Skeletal muscle tissue (tissue), 4 donors: Measurements from ENCODE around the gene CSPG4. TPM values are rescaled to one million over a fixed set of nuclear protein-coding genes. Genes with fewer than 3 reads are reported as not detected.
"Not testable (repeated sequence)": the region's sequence is repeated elsewhere in the genome, so short reads cannot be mapped to it uniquely, and the experiment has no call there.

Experiments
- H3K27ac ChIP-seq: one replicate; pipeline ENCODE4 v1.7.0; 2013; ENCODE audit warnings: mild to moderate bottlenecking, low read depth, low read length, inconsistent platforms
- H3K27me3 ChIP-seq, 3 donors: one replicate each; pipeline ENCODE4 v1.7.0; 2013; ENCODE audit warnings: low read length in 3 of 3; ENCODE audit not compliant: control insufficient read depth in 3 of 3, insufficient read depth in 3 of 3
- H3K36me3 ChIP-seq, 3 donors: one replicate each; pipeline ENCODE4 v1.7.0; 2013; ENCODE audit warnings: low read length in 3 of 3; ENCODE audit not compliant: control insufficient read depth in 3 of 3, insufficient read depth in 3 of 3
- H3K4me1 ChIP-seq, 3 donors: one replicate each; pipeline ENCODE4 v1.7.0; 2013; ENCODE audit warnings: low read length in 3 of 3, mild to moderate bottlenecking in 3 of 3; ENCODE audit not compliant: control insufficient read depth in 3 of 3, insufficient read depth in 3 of 3
- H3K4me3 ChIP-seq, 3 donors: one replicate each; pipeline ENCODE4 v1.7.0; 2013; ENCODE audit warnings: low read length in 3 of 3
- H3K9ac ChIP-seq, 3 donors: one replicate each; pipeline ENCODE4 v1.7.0; 2013; ENCODE audit warnings: low read length in 3 of 3, mild to moderate bottlenecking in 3 of 3, moderate library complexity in 2 of 3, low read depth in 1 of 3
- H3K9me3 ChIP-seq, 3 donors: one replicate each; pipeline ENCODE4 v1.7.0; 2013; ENCODE audit warnings: low read length in 3 of 3; ENCODE audit not compliant: control insufficient read depth in 3 of 3
- total RNA-seq: library from RNA; depleted of rRNA; stranded (reverse); fragments of >200 nt; gene quantifications from one replicate; pipeline ENCODE4 v1.2.3, GENCODE V29; 2014
- donor health status: Osteomylitis.

The CSPG4 gene
- total RNA-seq, 1 donor from 2014 or later, result 71.5 TPM

DNA sequence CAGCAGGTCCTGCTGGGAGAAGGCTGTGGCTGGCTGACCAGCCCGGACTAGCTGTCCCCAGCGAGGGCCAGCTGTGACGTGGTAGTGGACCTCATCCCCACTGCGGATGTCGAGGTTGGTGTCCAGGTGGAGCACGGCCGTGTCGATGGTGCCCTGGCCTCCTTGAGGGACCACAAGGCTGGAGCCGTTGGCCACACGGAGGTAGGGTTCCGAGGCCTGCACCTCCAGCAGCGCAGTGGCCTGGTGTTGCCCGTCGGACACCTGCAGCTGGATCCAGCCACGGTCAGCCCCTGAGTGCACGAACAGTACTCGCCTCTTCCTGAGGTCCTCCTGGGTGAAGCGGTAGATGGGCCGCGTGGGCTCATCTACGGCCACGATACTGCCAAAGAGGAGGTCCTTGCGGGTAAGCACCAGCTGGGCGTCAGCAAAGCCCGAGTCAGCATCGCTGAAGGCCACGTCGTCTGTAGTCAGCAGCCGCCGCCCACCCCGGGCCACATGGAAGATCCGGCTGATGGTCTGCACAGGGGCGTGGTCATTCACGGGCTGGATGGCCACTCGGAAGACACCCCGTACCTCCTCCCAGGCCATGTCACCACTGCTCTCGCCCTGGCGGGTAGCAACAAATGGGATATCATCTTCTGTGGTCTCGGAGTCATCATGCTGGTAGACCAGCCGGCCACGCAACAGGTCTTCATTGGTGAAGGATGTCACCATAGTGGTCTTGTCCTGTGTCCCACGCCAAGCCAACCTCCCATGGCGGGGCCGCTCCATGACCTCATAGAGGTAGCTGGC lies 25.0 kb downstream of the CSPG4 start:
- Histone ChIP-seq H3K9me3 (no peaks in the 10 kb centered on the region), H3K27ac (no peak overlapping the region), H3K4me1 (peaks cover 0 to 2% (median 0%) of the 10 kb centered on the region in 3 donors), H3K27me3 (no peaks in the 10 kb centered on the region), H3K36me3 (peaks cover 9 to 26% (median 15%) of the 10 kb centered on the region in 3 donors), H3K4me3 (no peak overlapping the region), H3K9ac (no peak overlapping the region)

DNA sequence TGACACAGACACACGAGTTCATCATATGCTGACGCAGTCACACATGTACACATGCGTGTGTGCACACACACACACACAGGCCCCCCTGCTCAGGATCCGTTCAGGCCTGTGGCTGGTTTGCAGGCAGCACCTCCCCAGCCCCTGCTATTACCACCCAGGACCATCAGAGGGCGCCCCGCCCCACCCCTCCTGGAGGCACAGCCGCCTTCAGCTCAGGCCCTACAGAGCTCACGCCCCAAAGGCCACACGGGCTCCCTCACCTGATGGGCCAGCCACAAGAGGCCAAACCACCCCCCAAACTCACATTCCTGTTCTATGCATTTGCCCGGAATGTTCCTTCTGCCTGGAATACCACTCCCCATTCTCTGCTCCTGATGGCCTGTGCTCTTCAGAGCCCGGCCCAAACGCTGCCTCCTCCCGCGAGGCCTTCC lies 26.4 kb downstream of the CSPG4 start:
- not testable (repeated sequence) for H3K27me3 ChIP-seq, H3K27ac ChIP-seq, H3K9ac ChIP-seq, H3K4me1 ChIP-seq, H3K4me3 ChIP-seq, H3K9me3 ChIP-seq
- H3K36me3 ChIP-seq, result peaks cover 13 to 31% (median 20%) of the 10 kb centered on the region in 3 donors

DNA sequence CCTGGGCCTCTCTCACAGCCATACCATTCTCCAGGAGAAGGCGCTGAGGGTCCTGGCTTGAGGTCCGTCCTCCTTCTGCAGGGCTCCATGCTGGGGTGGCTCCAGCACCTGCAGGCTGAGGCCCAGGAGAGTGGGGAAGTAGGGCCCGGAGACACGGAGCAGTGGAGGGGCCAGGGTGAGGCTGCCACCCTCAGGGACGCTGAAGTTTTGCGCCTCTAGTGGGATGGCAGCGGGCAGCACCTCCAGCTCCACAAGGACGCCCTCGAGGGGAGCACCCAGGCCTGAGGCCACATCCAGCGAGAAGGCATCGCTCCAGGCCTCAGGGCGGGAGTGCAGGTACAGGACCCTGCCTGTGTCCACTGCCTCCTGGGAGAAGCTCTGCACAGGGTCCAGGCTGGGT lies 27.5 kb downstream of the CSPG4 start:
- H3K27me3 ChIP-seq, result no peaks in the 10 kb centered on the region
- no peak overlapping the region for H3K27ac ChIP-seq
- H3K9ac ChIP-seq, result no peak overlapping the region
- H3K36me3 ChIP-seq, result peaks cover 13 to 37% (median 18%) of the 10 kb centered on the region in 3 donors
- H3K9me3 ChIP-seq, result no peaks in the 10 kb centered on the region
- peaks cover 0 to 2% (median 0%) of the 10 kb centered on the region in 3 donors for H3K4me1 ChIP-seq
- H3K4me3 ChIP-seq, result no peak overlapping the region

DNA sequence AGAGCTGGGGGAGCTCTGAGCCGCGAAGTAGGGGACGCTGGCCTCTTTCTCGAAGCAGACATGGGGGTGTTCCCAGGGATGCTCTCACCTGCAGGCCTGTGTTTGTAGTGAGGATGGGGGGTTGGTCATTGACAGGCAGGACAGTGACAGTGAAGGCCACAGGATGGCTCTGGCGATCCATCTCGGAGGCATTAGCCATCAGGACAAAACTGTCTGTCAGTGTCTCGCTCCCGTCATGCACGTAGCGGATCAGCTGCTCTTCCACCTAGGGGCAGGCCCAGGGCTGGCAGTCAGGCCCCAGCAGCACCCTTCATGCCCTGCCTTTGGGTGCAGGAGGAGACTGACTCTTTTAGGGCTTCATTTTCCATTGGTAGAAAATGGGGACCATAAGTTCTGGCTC lies 28.0 kb downstream of the CSPG4 start:
- Histone ChIP-seq H3K9me3 (no peaks in the 10 kb centered on the region), H3K9ac (no peak overlapping the region), H3K27ac (no peak overlapping the region), H3K36me3 (peaks cover 13 to 37% (median 16%) of the 10 kb centered on the region in 3 donors), H3K4me1 (peaks cover 0 to 2% (median 0%) of the 10 kb centered on the region in 3 donors), H3K27me3 (no peaks in the 10 kb centered on the region), H3K4me3 (no peak overlapping the region)

DNA sequence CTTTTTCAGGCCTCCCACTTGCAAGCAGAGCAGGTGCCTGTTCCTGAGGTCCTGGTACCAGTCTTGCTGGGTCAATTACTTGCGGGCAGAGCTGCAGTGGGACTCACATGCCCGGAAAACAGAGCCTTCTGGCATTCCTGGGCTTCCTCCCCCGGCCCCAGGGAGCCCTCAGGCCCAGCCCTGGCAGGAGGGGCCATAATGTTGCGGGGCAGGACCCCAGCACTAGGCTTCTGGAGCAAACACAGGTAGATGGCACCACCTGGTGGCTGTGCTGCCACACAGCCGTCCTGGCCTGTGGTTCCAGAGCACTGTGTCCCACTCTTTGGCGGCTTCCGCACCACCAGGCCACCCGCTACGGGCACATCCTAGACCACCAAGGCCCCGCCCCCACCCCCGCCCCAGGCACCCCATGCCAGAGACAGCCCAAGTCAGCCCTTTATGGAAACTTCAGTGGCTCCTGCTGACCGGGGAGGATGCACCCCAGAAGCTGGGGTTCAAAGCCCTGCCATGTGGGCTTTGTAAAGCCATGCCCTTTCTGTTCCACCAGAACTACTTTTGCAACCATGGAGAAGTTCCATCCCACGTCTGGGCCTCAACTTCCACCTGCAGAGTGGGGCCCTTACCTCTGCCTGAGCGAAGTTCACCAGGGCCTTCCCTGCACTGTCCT lies 28.9 kb downstream of the CSPG4 start:
- peaks cover 15 to 42% (median 15%) of the 10 kb centered on the region in 3 donors for H3K36me3 ChIP-seq
- H3K4me1 ChIP-seq, H3K9me3 ChIP-seq, H3K27me3 ChIP-seq, H3K27ac ChIP-seq, H3K9ac ChIP-seq, H3K4me3 ChIP-seq: not testable (repeated sequence)

DNA sequence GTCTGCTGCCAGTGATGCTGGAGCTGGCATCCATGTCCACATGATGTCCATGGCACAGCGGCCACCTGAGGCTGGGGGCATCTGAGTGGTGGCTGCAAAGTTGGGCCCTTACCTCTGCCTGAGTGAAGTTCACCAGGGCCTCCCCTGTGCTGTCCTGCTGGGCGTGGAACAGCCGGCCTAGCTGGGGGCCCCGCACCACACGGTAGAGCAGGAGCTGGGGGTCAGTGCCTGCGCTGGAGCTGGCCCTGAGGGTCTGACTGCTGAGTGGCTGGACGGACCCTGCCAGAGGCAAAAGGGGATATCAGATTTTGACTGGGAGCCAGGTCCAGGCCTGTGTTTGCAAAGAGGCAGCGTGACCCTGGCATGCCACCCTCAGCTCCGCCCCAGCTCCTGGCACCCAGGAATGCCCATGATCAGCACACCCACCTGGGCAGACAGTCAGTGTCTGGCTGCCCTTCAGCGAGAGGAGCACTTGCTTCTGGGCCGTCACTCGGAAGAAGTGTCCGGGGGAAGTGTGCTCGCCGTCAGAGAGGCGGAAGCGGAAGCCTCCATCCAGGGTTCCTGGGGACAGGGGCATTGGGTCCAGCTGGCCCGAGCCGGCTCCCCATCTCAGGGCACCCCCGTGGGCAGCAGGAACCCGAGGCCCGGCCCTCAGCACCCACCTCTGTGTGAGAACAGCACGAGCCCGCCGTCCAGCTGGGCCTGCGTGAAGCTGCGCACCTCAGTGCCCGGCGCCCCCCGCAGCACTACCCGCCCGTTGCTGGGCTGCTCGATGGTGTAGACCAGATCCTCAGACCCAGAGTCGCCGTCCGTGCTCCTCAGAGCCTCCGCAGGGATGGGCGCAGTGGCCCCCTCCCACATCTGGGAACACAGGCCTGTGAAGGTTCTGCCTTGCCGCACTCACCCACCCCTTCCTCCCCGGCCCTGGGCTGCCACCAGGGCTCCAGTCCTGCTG lies 30.2 kb downstream of the CSPG4 start:
- Histone ChIP-seq H3K36me3 (peaks cover 9 to 33% (median 11%) of the 10 kb centered on the region in 3 donors), H3K4me1 (peaks cover 0 to 2% (median 0%) of the 10 kb centered on the region in 3 donors), H3K9ac (no peak overlapping the region), H3K27me3 (no peaks in the 10 kb centered on the region), H3K4me3 (no peak overlapping the region), H3K27ac (no peak overlapping the region), H3K9me3 (no peaks in the 10 kb centered on the region)

DNA sequence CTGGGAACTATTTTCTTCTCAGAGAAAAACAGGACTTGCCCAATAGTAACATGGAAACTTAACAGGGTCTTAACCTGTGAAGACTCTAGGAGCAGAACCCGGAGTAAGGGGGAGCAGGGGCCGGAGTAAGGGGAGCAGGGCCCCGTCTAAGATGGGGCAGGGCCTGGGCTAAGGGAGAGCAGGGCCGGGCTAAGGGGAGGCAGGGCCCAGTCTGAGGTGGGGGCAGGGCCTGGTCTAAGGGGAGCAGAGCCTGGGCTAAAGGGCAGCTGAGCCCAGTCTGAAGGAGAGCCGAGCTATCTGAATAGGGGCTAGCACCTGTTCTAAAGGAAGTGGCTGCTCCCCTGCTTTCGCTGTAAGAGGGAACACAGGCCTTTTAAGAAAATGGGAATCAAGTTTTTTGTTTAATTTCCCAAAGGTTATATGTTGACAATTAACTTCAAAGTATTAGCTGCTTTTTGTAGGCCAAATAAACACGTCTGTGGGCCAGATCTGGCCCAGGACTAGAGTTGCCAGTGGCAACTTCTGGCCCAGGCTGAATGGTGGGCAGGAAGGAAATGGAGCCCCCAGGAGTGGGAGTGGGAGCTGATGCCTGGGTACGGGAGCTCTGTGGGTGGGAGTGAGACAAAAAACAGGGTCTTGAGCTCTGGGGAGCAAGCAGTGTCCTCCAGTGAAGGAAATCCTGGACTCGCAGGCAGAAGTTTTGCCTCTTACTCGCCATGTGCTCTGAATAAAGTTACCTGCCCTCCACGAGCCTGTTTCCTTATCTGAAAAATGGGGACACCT lies 32.5 kb downstream of the CSPG4 start:
- Histone ChIP-seq H3K9me3 (no peaks in the 10 kb centered on the region), H3K36me3 (peaks cover 9 to 31% (median 11%) of the 10 kb centered on the region in 3 donors), H3K27ac (no peak overlapping the region), H3K4me1 (peaks cover 10 to 14% (median 11%) of the 10 kb centered on the region in 3 donors), H3K27me3 (no peaks in the 10 kb centered on the region), H3K9ac (no peak overlapping the region), H3K4me3 (no peak overlapping the region)

DNA sequence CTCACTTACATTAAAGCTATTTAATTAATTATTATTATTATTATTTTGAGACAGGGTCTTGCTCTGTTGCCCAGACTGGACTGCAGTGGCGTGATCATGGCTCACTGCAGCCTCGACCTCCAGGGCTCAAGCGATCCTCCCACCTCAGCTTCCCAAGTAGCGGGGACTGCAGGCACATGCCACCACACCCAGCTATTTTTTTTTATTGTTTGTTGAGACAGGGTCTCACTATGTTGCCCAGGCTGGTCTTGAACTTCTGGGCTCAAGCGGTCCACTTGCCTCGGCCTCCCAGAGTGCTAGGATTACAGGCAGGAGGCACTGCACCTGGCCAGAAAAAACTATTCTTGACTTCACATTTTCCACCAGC lies 34.3 kb downstream of the CSPG4 start:
- H3K9ac ChIP-seq, H3K4me3 ChIP-seq, H3K9me3 ChIP-seq, H3K27ac ChIP-seq, H3K27me3 ChIP-seq: not testable (repeated sequence)
- Histone ChIP-seq H3K36me3 (peaks cover 6 to 25% (median 6%) of the 10 kb centered on the region in 3 donors), H3K4me1 (peaks cover 28 to 33% (median 29%) of the 10 kb centered on the region in 3 donors)
